Tongue (tissue), 2 donors: Measurements from ENCODE around the gene BTBD7. TPM values are rescaled to one million over a fixed set of nuclear protein-coding genes. Genes with fewer than 3 reads are reported as not detected.

Experiments
- DNase-seq: peaks from one replicate; pipeline ENCODE4 v3.0.0-alpha.2; 2015
- total RNA-seq: library from RNA; depleted of rRNA; stranded (reverse); fragments of >200 nt; gene quantifications from one replicate; pipeline ENCODE4 v1.2.3, GENCODE V29; 2014

BTBD7 gene
- total RNA-seq, 1 donor from 2014 or later = 27.7 TPM

GRCh38 chr14:93301821-93302447, 30.9 kb downstream of the BTBD7 start:
- no peak for DNase-seq

- DNase-seq = no peak
Observed at GRCh38 chr14:93299866-93300265, 33.0 kb downstream of the BTBD7 start.

GRCh38 chr14:93299416-93299815, 33.4 kb downstream of the BTBD7 start:
- no peak for DNase-seq

- no peak for DNase-seq
Observed at GRCh38 chr14:93295541-93296220, 37.2 kb downstream of the BTBD7 start.

GRCh38 chr14:93286212-93286890, 46.5 kb downstream of the BTBD7 start:
- no peak for DNase-seq

- DNase-seq = no peak
Observed at GRCh38 chr14:93285044-93285443, 47.8 kb downstream of the BTBD7 start.

GRCh38 chr14:93281937-93282336, 50.9 kb downstream of the BTBD7 start:
- no peak for DNase-seq

GRCh38 chr14:93280743-93281142, 52.1 kb downstream of the BTBD7 start:
- no peak for DNase-seq

GRCh38 chr14:93276031-93276716, 56.7 kb downstream of the BTBD7 start:
- DNase-seq = no peak

GRCh38 chr14:93274055-93274806, 58.6 kb downstream of the BTBD7 start:
- no peak for DNase-seq

- DNase-seq = no peak
Observed at GRCh38 chr14:93271111-93271510, 61.7 kb downstream of the BTBD7 start.

GRCh38 chr14:93269341-93270068, 63.3 kb downstream of the BTBD7 start:
- DNase-seq = no peak

- no peak for DNase-seq
Observed at GRCh38 chr14:93268406-93268805, 64.4 kb downstream of the BTBD7 start.

GRCh38 chr14:93267149-93267711, 65.6 kb downstream of the BTBD7 start:
- DNase-seq = no peak

GRCh38 chr14:93266127-93266526, 66.7 kb downstream of the BTBD7 start:
- DNase-seq = no peak

- DNase-seq = no peak
Observed at GRCh38 chr14:93263416-93263815, 69.4 kb downstream of the BTBD7 start.

GRCh38 chr14:93262446-93262845, 70.4 kb downstream of the BTBD7 start:
- DNase-seq = no peak

GRCh38 chr14:93249128-93249831, 83.6 kb downstream of the BTBD7 start:
- DNase-seq = no peak

- no peak for DNase-seq
Observed at GRCh38 chr14:93246534-93246933, 86.3 kb downstream of the BTBD7 start.

GRCh38 chr14:93245764-93246420, 86.9 kb downstream of the BTBD7 start:
- DNase-seq = no peak
